IMR-90 (cell line): ENCODE results near the gene INPP5A. TPM values are rescaled to one million over a fixed set of nuclear protein-coding genes. Genes with fewer than 3 reads are reported as not detected.

ENCODE experiments used
- ATAC-seq: fragments of 200-7000 bp; cut with Tn5 transposase; 2 replicates; pipeline ENCODE4 v1.9.1; 2020; ENCODE audit warnings: low read depth, mild to moderate bottlenecking, moderate library complexity
- BruUV-seq: library from RNA; stranded (reverse); fragments of 400-500 nt; replicated peaks from 2 replicates; lab custom pipeline; 2021; lab: Mats Ljungman, UMichigan
- CTCF ChIA-PET: fragments of 300-600 bp; formaldehyde crosslinking; extraction: SDS; loops from one replicate; lab custom pipeline; 2021; ENCODE audit warnings: antibody characterized with exemption; lab: Yijun Ruan, JAX
- POLR2A ChIA-PET: fragments of 300-600 bp; sonication (Branson Sonifier 250); formaldehyde crosslinking; loops from one replicate; lab custom pipeline; 2022; ENCODE audit warnings: antibody characterized with exemption; ENCODE audit not compliant: unreplicated experiment; lab: Charles Lee
- DNase-seq: peaks from one replicate; pipeline ENCODE4 v3.0.0; 2013
- H2AFZ ChIP-seq: replicated peaks from 2 replicates; pipeline ENCODE3; 2013; ENCODE audit warnings: low read length, mild to moderate bottlenecking; ENCODE audit not compliant: poor library complexity
- H2AK5ac ChIP-seq: 2 replicates; pipeline ENCODE4 v1.6.1; 2013; ENCODE audit warnings: low read depth, low read length, inconsistent platforms
- H2AK9ac ChIP-seq: replicated peaks from 2 replicates; pipeline ENCODE3; 2013; ENCODE audit warnings: mild to moderate bottlenecking, low read depth, low read length, moderate library complexity; ENCODE audit not compliant: poor library complexity
- H2BK120ac ChIP-seq: 2 replicates; pipeline ENCODE4 v1.6.1; 2013; ENCODE audit warnings: low read depth, low read length, inconsistent platforms
- H2BK15ac ChIP-seq: 3 replicates; pipeline ENCODE4 v1.6.1; 2013; ENCODE audit warnings: low read depth, low read length, inconsistent platforms
- H2BK20ac ChIP-seq: 2 replicates; pipeline ENCODE4 v1.6.1; 2013; ENCODE audit warnings: low read depth, mild to moderate bottlenecking, inconsistent platforms, low read length, moderate library complexity
- H2BK5ac ChIP-seq: 2 replicates; pipeline ENCODE4 v1.6.1; 2013; ENCODE audit warnings: mild to moderate bottlenecking, low read depth, low read length, inconsistent platforms; ENCODE audit not compliant: poor library complexity, severe bottlenecking
- H3K14ac ChIP-seq: replicated peaks from 2 replicates; pipeline ENCODE4 v1.6.1; 2013; ENCODE audit warnings: low read depth, low read length, inconsistent platforms
- H3K18ac ChIP-seq: 2 replicates; pipeline ENCODE4 v1.6.1; 2013; ENCODE audit warnings: low read depth, low read length, control low read depth
- H3K23ac ChIP-seq: 2 replicates; pipeline ENCODE4 v1.6.1; 2013; ENCODE audit warnings: low read depth, low read length, inconsistent platforms
- H3K27ac ChIP-seq: 2 replicates; pipeline ENCODE4 v1.5.1; 2013; ENCODE audit warnings: mild to moderate bottlenecking, control low read depth, low read length; ENCODE audit not compliant: insufficient read depth
- H3K27me3 ChIP-seq: 2 replicates; pipeline ENCODE4 v1.6.1; 2013; ENCODE audit warnings: low read length; ENCODE audit not compliant: control insufficient read depth, insufficient read depth
- H3K36me3 ChIP-seq: 2 replicates; pipeline ENCODE4 v1.6.1; 2013; ENCODE audit warnings: low read length, mixed read lengths; ENCODE audit not compliant: control insufficient read depth, insufficient read depth
- H3K4ac ChIP-seq: 2 replicates; pipeline ENCODE4 v1.6.1; 2013; ENCODE audit warnings: low read depth, low read length, inconsistent platforms
- H3K4me1 ChIP-seq: 2 replicates; pipeline ENCODE4 v1.6.1; 2013; ENCODE audit warnings: low read length, mixed read lengths; ENCODE audit not compliant: control insufficient read depth, insufficient read depth
- H3K4me2 ChIP-seq: 2 replicates; pipeline ENCODE4 v1.6.1; 2013; ENCODE audit warnings: low read depth, mild to moderate bottlenecking, control low read depth, low read length, moderate library complexity
- H3K4me3 ChIP-seq: 2 replicates; pipeline ENCODE4 v1.5.1; 2013; ENCODE audit warnings: low read depth, mild to moderate bottlenecking, control low read depth, low read length, moderate library complexity; ENCODE audit not compliant: insufficient read depth
- H3K56ac ChIP-seq: 2 replicates; pipeline ENCODE4 v1.6.1; 2013; ENCODE audit warnings: low read length, inconsistent platforms; ENCODE audit not compliant: insufficient read depth; ENCODE audit errors: extremely low read depth
- H3K79me1 ChIP-seq, 2 experiments: 2 replicates each; pipeline ENCODE4 v1.6.1; 2013; ENCODE audit warnings: low read length in 2 of 2, inconsistent platforms in 1 of 2, low read depth in 1 of 2
- H3K9ac ChIP-seq: 2 replicates; pipeline ENCODE4 v1.6.1; 2013; ENCODE audit warnings: low read depth, low read length, control low read depth
- H3K9me1 ChIP-seq: 2 replicates; pipeline ENCODE4 v1.6.1; 2013; ENCODE audit warnings: low read length, inconsistent platforms; ENCODE audit not compliant: insufficient read depth
- H3K9me3 ChIP-seq: 2 replicates; pipeline ENCODE4 v1.6.1; 2013; ENCODE audit warnings: low read length; ENCODE audit not compliant: control insufficient read depth, insufficient read depth
- H4K20me1 ChIP-seq: 2 replicates; pipeline ENCODE4 v1.6.1; 2013; ENCODE audit warnings: low read length, inconsistent platforms; ENCODE audit not compliant: insufficient read depth
- H4K5ac ChIP-seq: 2 replicates; pipeline ENCODE4 v1.6.1; 2013; ENCODE audit warnings: mild to moderate bottlenecking, low read depth, low read length, control low read depth
- H4K8ac ChIP-seq, 2 experiments: 2 replicates each; pipeline ENCODE4 v1.6.1; 2013; ENCODE audit warnings: low read depth in 2 of 2, low read length in 2 of 2, control low read depth in 1 of 2, inconsistent platforms in 1 of 2
- H4K91ac ChIP-seq: 2 replicates; pipeline ENCODE4 v1.6.1; 2013; ENCODE audit warnings: low read depth, low read length, inconsistent platforms; ENCODE audit not compliant: insufficient read depth
- BHLHE40 ChIP-seq: fragments of 150-350 bp; IDR thresholded peaks from 2 replicates; pipeline ENCODE4 v1.6.1; 2016; ENCODE audit warnings: mild to moderate bottlenecking, low read depth, low read length
- CEBPB ChIP-seq: IDR thresholded peaks from 2 replicates; pipeline ENCODE4 v1.6.1; 2012; ENCODE audit warnings: low read depth, low read length, improper control_type of control experiment
- CHD1 ChIP-seq: IDR thresholded peaks from 2 replicates; pipeline ENCODE4 v1.6.1; 2012; ENCODE audit warnings: low read depth, low read length, improper control_type of control experiment
- CTCF ChIP-seq: conservative IDR thresholded peaks from 2 replicates; pipeline ENCODE4 v1.5.1; 2012; ENCODE audit warnings: mild to moderate bottlenecking, low read depth, low read length, improper control_type of control experiment
- FOS ChIP-seq: fragments of 150-350 bp; IDR thresholded peaks from 2 replicates; pipeline ENCODE4 v1.6.1; 2016; ENCODE audit warnings: low read depth, low read length
- MAFK ChIP-seq: IDR thresholded peaks from 2 replicates; pipeline ENCODE4 v1.6.1; 2012; ENCODE audit warnings: low read depth, low read length, improper control_type of control experiment
- MAZ ChIP-seq: IDR thresholded peaks from 2 replicates; pipeline ENCODE4 v1.6.1; 2012; ENCODE audit warnings: low read depth, mild to moderate bottlenecking, low read length, improper control_type of control experiment, moderate library complexity, borderline replicate concordance
- MXI1 ChIP-seq: IDR thresholded peaks from 2 replicates; pipeline ENCODE4 v1.6.1; 2012; ENCODE audit warnings: low read depth, mild to moderate bottlenecking, low read length, moderate library complexity, borderline replicate concordance
- NFE2L2 ChIP-seq: fragments of 150-350 bp; IDR thresholded peaks from 2 replicates; pipeline ENCODE4 v1.6.1; 2016; ENCODE audit warnings: low read depth, mild to moderate bottlenecking, low read length
- POLR2A ChIP-seq: IDR thresholded peaks from 2 replicates; pipeline ENCODE4 v1.6.1; 2012; ENCODE audit warnings: mild to moderate bottlenecking, low read depth, low read length
- RAD21 ChIP-seq: IDR thresholded peaks from 2 replicates; pipeline ENCODE4 v1.6.1; 2012; ENCODE audit warnings: low read length, improper control_type of control experiment
- RCOR1 ChIP-seq: IDR thresholded peaks from 2 replicates; pipeline ENCODE4 v1.6.1; 2012; ENCODE audit warnings: mild to moderate bottlenecking, low read length, improper control_type of control experiment; ENCODE audit not compliant: insufficient replicate concordance
- RFX5 ChIP-seq: IDR thresholded peaks from 2 replicates; pipeline ENCODE4 v1.8.0; 2012; ENCODE audit warnings: low read depth, mild to moderate bottlenecking, low read length, moderate library complexity
- SMC3 ChIP-seq: fragments of 150-350 bp; IDR thresholded peaks from 2 replicates; pipeline ENCODE4 v1.6.1; 2016; ENCODE audit warnings: low read depth, mild to moderate bottlenecking, antibody characterized with exemption, low read length, moderate library complexity
- WGBS, 2 experiments: methylation state at CpG; one replicate each; pipeline versions ENCODE4 v1.1.5 to v1.1.7; 2013; ENCODE audit warnings: missing lambda C conversion rate in 2 of 2; ENCODE audit not compliant: insufficient read length in 1 of 2; ENCODE audit errors: extremely low coverage in 2 of 2; 5-methylcytosine and 5-hydroxymethylcytosine counted together
- dilution Hi-C: fragments of 300-500 bp; cut with HindIII; formaldehyde crosslinking; loops from one replicate; pipeline ENCODE4 v1.14.3; 2018; ENCODE audit warnings: low sequenced_read_pairs; ENCODE audit not compliant: unreplicated experiment
- in situ Hi-C: fragments of 300-500 bp; cut with MboI; formaldehyde crosslinking; loops from 3 replicates; pipeline ENCODE4 v1.14.3; 2019; ENCODE audit warnings: low sequenced_read_pairs, inconsistent platforms, mixed read lengths
- intact Hi-C: fragments of 100-400 bp; cut with micrococcal nuclease; formaldehyde crosslinking; loops from 2 replicates; pipeline ENCODE4 v1.10.0; 2022
- polyA plus RNA-seq, 3 experiments: library from polyadenylated mRNA; depleted of rRNA; stranded (reverse); fragments of >200 nt; gene quantifications; 2 replicates each; pipeline ENCODE4 v1.2.3, GENCODE V29; 2012; ENCODE audit warnings: low replicate concordance in 1 of 3
- total RNA-seq: library from RNA; depleted of rRNA; stranded (reverse); fragments of >200 nt; gene quantifications from 2 replicates; pipeline ENCODE4 v1.2.3, GENCODE V29; 2012
- TF ChIP-seq, protein P1 (sequence below): fragments of 150-350 bp; IDR thresholded peaks from 2 replicates; pipeline ENCODE4 v1.6.1; 2017; ENCODE audit warnings: mild to moderate bottlenecking, antibody characterized with exemption, low read length, low read depth
- TF ChIP-seq, protein P2 (sequence below): fragments of 150-350 bp; IDR thresholded peaks from 2 replicates; pipeline ENCODE4 v1.6.1; 2016; ENCODE audit warnings: low read depth, mild to moderate bottlenecking, low read length, moderate library complexity, borderline replicate concordance

INPP5A gene
- total and polyA plus RNA-seq, 2 of the 4 experiments (the other 2 are of a cell fraction), result 21.4 to 36.7 TPM

DNA sequence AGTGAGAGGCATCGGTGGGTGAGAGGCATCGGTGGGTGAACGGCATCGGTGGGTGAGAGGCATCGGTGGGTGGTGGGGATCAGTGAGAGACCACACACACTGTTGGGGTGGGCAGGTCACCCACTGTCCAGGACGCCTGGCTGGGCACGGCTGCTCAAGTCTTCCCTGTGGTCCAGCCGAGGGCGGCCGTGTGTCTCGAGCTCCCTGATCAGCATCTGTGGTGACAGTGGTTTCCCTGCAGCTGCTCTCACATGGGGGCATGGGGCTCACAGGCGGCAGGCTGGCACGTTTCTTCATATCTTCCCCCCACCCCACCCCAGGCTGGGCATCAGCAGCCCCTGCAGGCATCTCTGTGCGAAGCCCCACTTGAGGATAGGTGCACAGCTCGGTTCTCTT, 170.2 kb downstream of the INPP5A start:
- WGBS, 2 experiments, result 100% methylated on average over 4 of the region's 15 CpGs; no CpG with 5 or more reads in 1 of the 2 experiments
- no peak overlapping the region for H2AK9ac ChIP-seq
- dilution Hi-C loops (no loop called here), in situ Hi-C loops (no loop called here), intact Hi-C loops (no loop called here)
- no peak overlapping the region for H2BK20ac ChIP-seq
- no peaks in the 10 kb centered on the region for H3K27me3 ChIP-seq
- BruUV-seq, result no TSS peak
- no peak overlapping the region for H2BK120ac ChIP-seq
- no peak overlapping the region for H3K27ac ChIP-seq
- no peak overlapping the region for H3K18ac ChIP-seq
- H4K91ac ChIP-seq, result no peak overlapping the region
- no peak overlapping the region for H3K23ac ChIP-seq
- H3K4ac ChIP-seq, result no peak overlapping the region
- H3K9me3 ChIP-seq, result peaks cover 13% of the 10 kb centered on the region; the same call in 1 of the 2 replicates
- H3K79me1 ChIP-seq, result peaks cover 4 to 10% of the 10 kb centered on the region in 2 experiments; a peak in 3 of 4 replicates
- TF ChIP-seq RCOR1 (no peak), NFE2L2 (no peak), CHD1 (no peak), POLR2A (no peak), SMC3 (no peak), CTCF (no peak), FOS (no peak), BHLHE40 (no peak), CEBPB (no peak), MAZ (no peak), MXI1 (no peak), MAFK (no peak), RFX5 (no peak), RAD21 (no peak)
- TF ChIP-seq, protein P1, sequence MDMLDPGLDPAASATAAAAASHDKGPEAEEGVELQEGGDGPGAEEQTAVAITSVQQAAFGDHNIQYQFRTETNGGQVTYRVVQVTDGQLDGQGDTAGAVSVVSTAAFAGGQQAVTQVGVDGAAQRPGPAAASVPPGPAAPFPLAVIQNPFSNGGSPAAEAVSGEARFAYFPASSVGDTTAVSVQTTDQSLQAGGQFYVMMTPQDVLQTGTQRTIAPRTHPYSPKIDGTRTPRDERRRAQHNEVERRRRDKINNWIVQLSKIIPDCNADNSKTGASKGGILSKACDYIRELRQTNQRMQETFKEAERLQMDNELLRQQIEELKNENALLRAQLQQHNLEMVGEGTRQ, result no peak
- TF ChIP-seq, protein P2, sequence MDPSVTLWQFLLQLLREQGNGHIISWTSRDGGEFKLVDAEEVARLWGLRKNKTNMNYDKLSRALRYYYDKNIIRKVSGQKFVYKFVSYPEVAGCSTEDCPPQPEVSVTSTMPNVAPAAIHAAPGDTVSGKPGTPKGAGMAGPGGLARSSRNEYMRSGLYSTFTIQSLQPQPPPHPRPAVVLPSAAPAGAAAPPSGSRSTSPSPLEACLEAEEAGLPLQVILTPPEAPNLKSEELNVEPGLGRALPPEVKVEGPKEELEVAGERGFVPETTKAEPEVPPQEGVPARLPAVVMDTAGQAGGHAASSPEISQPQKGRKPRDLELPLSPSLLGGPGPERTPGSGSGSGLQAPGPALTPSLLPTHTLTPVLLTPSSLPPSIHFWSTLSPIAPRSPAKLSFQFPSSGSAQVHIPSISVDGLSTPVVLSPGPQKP, result no peak
- ATAC-seq, result no peak
- H4K8ac ChIP-seq, result no peak overlapping the region
- H3K56ac ChIP-seq, result no peak overlapping the region
- no peak overlapping the region for H3K14ac ChIP-seq
- H3K4me3 ChIP-seq, result no peak overlapping the region
- H4K5ac ChIP-seq, result no peak overlapping the region
- DNase-seq, result no peak
- no peaks in the 10 kb centered on the region for H3K4me1 ChIP-seq
- no peak overlapping the region for H2BK15ac ChIP-seq
- no peak overlapping the region for H2BK5ac ChIP-seq
- POLR2A ChIA-PET, result no interaction called here
- no peak overlapping the region for H2AK5ac ChIP-seq
- H2AFZ ChIP-seq, result no peak overlapping the region
- no peaks in the 10 kb centered on the region for H4K20me1 ChIP-seq
- no peak overlapping the region for H3K4me2 ChIP-seq
- peaks cover 8% of the 10 kb centered on the region; the same call in 1 of the 2 replicates for H3K36me3 ChIP-seq
- peaks cover 7% of the 10 kb centered on the region for H3K9me1 ChIP-seq
- CTCF ChIA-PET, result no interaction called here
- H3K9ac ChIP-seq, result no peak overlapping the region
